GM10266 (cell line): ENCODE measurements around the gene ZP4.

Source experiments
- DNase-seq: peaks from one replicate; pipeline ENCODE4 v3.0.0; 2012; ENCODE audit errors: extremely low spot score
- TF ChIP-seq, protein P1 (sequence below): IDR thresholded peaks from 2 replicates; pipeline ENCODE4 v1.5.1; 2012; ENCODE audit warnings: mild to moderate bottlenecking, low read depth; ENCODE audit not compliant: control insufficient read depth, insufficient read depth; ENCODE audit errors: missing control alignments

The ZP4 gene, protein sequence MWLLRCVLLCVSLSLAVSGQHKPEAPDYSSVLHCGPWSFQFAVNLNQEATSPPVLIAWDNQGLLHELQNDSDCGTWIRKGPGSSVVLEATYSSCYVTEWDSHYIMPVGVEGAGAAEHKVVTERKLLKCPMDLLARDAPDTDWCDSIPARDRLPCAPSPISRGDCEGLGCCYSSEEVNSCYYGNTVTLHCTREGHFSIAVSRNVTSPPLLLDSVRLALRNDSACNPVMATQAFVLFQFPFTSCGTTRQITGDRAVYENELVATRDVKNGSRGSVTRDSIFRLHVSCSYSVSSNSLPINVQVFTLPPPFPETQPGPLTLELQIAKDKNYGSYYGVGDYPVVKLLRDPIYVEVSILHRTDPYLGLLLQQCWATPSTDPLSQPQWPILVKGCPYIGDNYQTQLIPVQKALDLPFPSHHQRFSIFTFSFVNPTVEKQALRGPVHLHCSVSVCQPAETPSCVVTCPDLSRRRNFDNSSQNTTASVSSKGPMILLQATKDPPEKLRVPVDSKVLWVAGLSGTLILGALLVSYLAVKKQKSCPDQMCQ

DNA sequence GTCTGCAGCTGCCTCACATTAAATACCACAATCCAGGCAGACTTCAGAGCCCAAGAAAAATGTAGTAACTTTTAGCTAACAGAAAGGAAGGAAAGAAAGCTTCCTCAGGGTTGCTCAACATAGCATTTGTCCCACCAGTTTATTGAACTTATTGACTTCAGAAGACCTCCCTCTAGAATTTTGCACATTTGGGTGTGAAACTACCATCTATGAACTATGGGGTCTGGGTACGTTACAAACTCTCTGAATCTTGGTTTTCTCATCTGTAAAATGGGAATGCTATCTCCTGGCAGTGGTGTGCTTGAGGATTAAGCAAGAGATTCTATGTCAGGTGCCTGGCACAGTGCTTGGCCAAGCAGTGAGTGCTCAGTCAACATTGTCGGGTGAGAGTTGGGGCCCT lies at the start of gene ZP4:
Gene ZP4 (minus strand): TSS at position 101 of the 400 bp plus-strand sequence. CDS start 287 bp downstream, outside the sequence.
- DNase-seq = no peak
- TF ChIP-seq, protein P1, sequence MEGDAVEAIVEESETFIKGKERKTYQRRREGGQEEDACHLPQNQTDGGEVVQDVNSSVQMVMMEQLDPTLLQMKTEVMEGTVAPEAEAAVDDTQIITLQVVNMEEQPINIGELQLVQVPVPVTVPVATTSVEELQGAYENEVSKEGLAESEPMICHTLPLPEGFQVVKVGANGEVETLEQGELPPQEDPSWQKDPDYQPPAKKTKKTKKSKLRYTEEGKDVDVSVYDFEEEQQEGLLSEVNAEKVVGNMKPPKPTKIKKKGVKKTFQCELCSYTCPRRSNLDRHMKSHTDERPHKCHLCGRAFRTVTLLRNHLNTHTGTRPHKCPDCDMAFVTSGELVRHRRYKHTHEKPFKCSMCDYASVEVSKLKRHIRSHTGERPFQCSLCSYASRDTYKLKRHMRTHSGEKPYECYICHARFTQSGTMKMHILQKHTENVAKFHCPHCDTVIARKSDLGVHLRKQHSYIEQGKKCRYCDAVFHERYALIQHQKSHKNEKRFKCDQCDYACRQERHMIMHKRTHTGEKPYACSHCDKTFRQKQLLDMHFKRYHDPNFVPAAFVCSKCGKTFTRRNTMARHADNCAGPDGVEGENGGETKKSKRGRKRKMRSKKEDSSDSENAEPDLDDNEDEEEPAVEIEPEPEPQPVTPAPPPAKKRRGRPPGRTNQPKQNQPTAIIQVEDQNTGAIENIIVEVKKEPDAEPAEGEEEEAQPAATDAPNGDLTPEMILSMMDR = no peak

DNA sequence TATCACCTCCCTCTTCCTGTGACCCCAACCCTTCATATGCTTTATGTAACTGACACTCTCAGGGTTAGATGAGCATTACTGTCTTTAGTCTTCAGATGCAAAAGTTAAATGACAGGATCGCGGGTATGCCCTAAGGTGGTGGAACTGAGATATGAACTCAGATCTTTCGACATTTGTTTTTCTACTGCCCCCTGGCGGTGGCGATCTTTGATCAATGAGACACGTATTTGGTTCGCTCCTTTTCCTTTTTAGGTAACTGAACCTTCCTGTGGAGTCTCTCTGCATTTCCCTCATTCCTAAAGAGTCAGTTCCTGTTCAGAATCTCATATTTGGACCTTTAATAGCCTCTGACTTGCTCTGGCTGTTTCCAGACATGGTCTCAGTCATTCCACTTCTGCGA lies 47.8 kb upstream of the ZP4 start:
- TF ChIP-seq, protein P1 = no peak

DNA sequence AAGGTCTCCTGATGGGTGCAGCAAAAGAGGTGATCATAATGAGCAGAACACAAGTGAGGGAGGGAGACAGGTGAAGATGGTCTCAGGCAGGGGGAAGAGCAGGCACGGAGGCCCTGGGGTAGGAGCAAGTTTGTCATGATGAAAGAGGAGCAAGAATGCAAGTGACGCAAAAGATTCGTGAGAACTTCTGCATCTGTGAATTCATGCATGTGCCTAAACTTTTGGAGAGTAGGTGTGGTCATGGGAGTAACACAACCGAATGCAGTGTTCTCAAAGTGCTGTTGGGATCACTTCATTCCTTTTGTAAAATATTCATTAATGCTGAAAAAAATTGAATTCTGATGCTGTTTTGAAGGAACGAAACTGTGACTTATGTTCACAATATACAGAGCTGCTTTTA lies 47.3 kb upstream of the ZP4 start:
- TF ChIP-seq, protein P1 = no peak
- no peak for DNase-seq

More for the DNA sequence above, 47.8 kb upstream of the ZP4 start:
- no peak for DNase-seq

DNA sequence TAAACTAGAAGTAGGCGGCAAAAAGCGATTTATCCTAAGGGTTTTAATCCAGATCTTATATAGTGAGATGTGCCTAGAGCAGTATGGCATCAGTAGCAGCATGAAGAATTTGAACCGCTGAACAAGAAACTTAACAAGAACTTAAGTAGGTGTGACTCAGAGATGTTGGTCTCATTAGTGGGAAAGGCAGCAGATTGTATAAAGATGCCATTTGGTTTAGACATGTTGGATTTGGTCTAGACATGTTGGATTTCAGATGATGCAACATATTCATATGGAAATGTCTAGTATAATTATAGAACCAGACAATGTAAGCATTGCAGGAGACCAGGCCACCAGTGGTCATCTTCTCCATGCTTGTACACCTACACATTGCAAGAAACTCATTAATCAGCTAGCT lies 42.1 kb upstream of the ZP4 start:
- TF ChIP-seq, protein P1 = no peak
- DNase-seq = no peak

DNA sequence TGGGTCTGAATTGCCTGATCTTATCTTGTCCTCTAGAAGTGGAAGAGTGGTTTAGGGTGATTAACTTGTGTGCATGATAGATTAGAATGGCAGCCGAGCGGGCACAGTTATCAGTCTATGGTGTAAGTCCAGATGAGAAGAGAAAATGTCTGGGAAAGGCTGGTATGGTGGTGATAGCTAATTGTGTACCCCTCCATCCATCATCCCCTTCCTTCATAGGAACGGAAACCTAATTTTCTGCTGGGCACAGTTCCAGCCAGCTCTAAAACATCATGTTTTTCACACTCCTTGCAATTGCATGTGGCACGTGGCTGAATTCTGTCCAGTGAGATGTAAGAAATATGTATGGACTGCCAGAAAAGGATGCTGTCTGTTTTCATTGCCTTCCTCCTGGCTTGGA lies 40.9 kb upstream of the ZP4 start:
- no peak for DNase-seq

DNA sequence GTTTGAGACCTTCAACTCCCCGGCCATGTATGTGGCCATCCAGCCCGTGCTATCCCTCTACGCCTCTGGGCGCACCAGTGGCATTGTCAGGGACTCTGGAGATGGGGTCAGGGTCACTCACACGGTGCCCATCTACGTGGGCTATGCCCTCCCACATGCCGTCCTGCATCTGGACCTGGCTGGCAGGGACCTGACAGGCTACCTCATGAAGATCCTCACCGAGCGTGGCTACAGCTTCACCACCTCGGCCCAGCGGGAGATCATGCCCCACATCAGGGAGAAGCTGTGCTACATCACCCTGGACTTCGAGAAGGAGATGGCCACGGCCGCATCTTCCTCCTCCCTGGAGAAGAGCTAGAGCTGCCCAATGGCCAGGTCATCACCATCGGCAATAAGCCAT lies 36.5 kb upstream of the ZP4 start:
- TF ChIP-seq, protein P1 = no peak
- no peak for DNase-seq

More for the DNA sequence above, 40.9 kb upstream of the ZP4 start:
- TF ChIP-seq, protein P1 = no peak

DNA sequence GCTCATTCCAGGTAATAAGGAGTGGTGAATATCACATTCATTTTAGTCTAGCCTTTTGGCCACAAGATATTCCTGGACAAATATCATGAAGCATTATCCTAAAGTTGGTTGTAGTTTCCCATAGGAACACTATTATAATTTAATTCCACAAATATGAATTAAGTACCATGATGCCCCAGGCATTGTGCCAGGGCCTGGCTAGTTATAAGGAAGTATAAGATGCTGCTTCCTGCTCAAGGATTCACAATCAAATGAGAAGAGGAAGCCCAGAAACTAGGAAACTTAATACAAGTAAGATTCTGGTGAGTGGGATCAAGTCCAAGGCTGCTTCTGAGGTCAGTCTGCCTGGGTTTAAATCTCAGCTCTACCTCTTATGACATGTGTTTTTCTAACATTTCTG lies 30.6 kb upstream of the ZP4 start:
- TF ChIP-seq, protein P1 = no peak
- no peak for DNase-seq
